Stimulated activated memory B cell treated with anti-CD40 and anti-IgM and Interleukin-4, amounts not matched to agents 10 μg/mL and 1 μg/mL and 100 μg/mL, for 72 hours (primary cell): Measurements from ENCODE around the gene KRT36.

Experiments used
- ATAC-seq: fragments of 150-1000 bp; cut with Tn5 transposase; 2 replicates; pipeline ENCODE4 v1.10.0; 2021
- H3K27ac Mint-ChIP-seq: one replicate; pipeline ENCODE4 v1.8.0; 2022; ENCODE audit warnings: mild to moderate bottlenecking, mixed read lengths
- H3K27me3 Mint-ChIP-seq: one replicate; pipeline ENCODE4 v1.8.0; 2022; ENCODE audit warnings: mixed read lengths
- H3K36me3 Mint-ChIP-seq: one replicate; pipeline ENCODE4 v1.8.0; 2022; ENCODE audit warnings: mixed read lengths
- H3K4me1 Mint-ChIP-seq: one replicate; pipeline ENCODE4 v1.8.0; 2022; ENCODE audit warnings: mixed read lengths
- H3K4me3 Mint-ChIP-seq: one replicate; pipeline ENCODE4 v1.8.0; 2022; ENCODE audit warnings: mild to moderate bottlenecking, moderate library complexity, mixed read lengths
- H3K9me3 Mint-ChIP-seq: one replicate; pipeline ENCODE4 v1.8.0; 2022; ENCODE audit warnings: mixed read lengths

The KRT36 gene

DNA sequence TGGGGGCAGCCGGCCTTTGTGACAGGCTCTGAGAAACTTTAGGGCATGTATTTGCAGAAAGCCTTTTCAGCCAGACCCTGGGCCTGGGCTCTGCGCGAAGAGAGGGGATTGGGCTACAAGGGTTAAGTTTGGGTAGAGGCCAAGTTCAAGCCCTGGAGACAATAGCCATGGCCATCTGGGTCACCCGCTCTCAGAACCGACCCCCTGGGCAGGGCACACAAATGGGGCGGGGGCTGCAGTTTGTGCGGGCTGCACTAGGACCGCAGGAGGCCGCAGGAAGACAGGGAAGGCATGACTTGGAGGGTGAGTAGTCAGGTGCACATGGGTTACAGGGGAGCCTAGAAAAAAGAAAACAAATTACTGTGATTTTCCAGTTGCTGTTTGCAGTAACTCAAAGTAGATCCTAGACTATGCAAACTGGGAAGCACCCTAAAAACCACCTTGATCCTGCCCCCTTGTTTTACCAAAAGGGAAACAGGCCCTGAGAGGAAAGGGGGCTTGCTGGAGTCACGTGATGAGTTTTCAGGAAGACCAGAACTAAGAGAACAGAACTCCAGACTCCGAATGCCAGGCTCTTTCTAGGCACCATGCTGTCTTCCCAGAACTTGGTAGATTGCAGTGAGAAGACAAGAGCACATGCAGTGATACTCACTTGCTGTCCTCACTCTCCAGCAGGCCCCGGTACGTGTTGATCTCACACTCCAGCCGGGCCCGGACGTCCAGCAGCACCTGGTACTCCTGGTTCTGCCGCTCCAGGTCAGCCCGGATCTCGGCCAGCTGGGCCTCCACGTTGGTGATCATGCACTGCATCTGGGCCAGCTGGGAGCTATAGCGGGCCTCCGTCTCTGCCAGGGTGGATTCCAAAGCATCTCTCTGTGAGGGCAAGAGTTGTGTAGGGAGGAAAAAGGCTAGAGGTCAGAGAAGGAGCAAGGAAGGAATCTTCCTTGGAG, 12.6 kb downstream of the KRT36 start:
- no peaks in the 10 kb centered on the region for H3K9me3 Mint-ChIP-seq
- H3K27ac Mint-ChIP-seq, result no peak overlapping the region
- H3K4me1 Mint-ChIP-seq, result no peaks in the 10 kb centered on the region
- H3K36me3 Mint-ChIP-seq, result no peaks in the 10 kb centered on the region
- ATAC-seq, result no peak
- no peak overlapping the region for H3K4me3 Mint-ChIP-seq
- H3K27me3 Mint-ChIP-seq, result peaks cover 22% of the 10 kb centered on the region

DNA sequence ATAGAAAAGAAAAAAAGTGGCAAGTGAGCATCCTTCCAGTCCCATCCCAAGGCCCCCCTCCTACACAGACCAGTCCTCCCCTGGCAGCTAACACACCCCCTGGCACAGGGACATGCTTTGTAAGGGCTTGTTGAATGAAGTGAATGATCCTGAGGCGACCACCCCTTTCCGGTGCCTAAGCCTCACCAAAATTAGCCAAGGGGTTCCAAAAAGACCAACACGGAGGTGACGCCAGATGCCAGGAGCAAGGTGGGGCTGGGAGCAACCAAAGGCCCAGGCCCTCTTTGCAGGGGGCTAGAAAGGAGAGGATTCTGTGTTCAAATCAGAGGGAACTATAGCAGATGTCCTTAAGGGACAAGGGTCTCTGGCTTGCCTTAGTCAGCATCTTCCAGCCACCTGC, 14.3 kb downstream of the KRT36 start:
- H3K36me3 Mint-ChIP-seq, result no peaks in the 10 kb centered on the region
- H3K4me3 Mint-ChIP-seq, result no peak overlapping the region
- no peak overlapping the region for H3K27ac Mint-ChIP-seq
- H3K27me3 Mint-ChIP-seq, result peaks cover 22% of the 10 kb centered on the region
- no peaks in the 10 kb centered on the region for H3K9me3 Mint-ChIP-seq
- no peak for ATAC-seq
- no peaks in the 10 kb centered on the region for H3K4me1 Mint-ChIP-seq

DNA sequence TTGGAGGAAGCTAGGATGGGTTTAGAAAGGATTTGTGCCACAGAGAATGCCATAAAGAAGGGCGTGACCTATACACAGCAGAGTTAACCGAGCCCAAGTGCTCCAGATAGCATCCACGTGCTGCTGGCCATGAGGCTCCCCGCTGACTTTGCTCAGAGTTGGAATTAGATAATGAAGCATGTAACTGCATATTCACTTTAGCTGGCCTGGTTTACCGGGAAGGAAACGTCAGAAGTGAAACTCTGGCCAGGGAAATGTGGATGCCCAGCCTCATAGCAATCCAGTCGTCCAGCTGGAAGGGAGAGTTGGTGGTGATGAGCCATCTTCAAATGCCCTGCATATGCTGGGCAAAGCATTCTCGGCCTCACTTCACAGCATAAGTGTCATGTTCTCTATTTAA, 14.8 kb downstream of the KRT36 start:
- ATAC-seq, result no peak
- Mint-ChIP-seq H3K36me3 (no peaks in the 10 kb centered on the region), H3K4me3 (no peak overlapping the region), H3K4me1 (no peaks in the 10 kb centered on the region), H3K27me3 (peaks cover 22% of the 10 kb centered on the region), H3K27ac (no peak overlapping the region), H3K9me3 (no peaks in the 10 kb centered on the region)

DNA sequence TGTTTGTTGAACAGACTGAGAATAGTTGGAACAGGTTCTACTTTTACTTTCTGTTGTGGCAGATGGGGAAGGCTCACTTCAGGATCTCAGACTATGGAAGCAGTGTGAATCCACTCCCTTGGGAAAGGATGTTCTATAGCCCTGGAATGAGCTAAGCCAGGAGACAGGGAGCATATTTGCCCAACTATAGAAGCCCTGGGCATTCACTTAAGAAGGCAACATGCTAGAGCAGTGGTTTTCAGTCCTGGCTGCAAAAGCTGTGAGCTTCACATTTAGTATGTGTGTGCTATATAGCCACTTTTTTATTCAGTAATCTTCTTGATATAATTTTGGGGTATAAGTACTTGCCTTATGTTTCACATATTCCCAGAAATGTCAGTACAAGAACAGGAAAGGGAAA, 21.4 kb downstream of the KRT36 start:
- H3K9me3 Mint-ChIP-seq, result peaks cover 3% of the 10 kb centered on the region

DNA sequence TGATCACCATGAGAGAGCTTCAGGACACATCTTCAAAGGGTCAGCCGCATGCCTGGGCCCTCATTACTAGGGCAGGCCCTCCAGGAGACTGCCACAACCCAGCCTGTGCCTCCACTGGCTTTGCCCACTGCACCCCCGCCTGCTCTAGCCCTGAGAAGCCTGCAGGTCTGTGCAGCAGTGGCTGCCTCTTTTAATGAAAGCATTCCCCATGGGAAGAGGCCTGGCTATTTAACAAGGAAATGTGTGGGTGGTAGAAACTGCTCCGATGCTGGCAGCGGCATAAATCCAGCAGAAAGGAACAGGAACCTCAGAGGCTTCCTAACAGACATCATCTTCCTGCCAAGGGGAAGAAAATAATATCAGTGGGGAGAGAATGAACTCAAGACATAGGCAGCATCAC, 22.1 kb downstream of the KRT36 start:
- ATAC-seq, result no peak
- H3K4me3 Mint-ChIP-seq, result no peak overlapping the region
- no peaks in the 10 kb centered on the region for H3K4me1 Mint-ChIP-seq
- peaks cover 3% of the 10 kb centered on the region for H3K9me3 Mint-ChIP-seq
- H3K36me3 Mint-ChIP-seq, result no peaks in the 10 kb centered on the region
- H3K27me3 Mint-ChIP-seq, result peaks cover 54% of the 10 kb centered on the region
- no peak overlapping the region for H3K27ac Mint-ChIP-seq

More for the DNA sequence above, 21.4 kb downstream of the KRT36 start:
- Mint-ChIP-seq H3K36me3 (no peaks in the 10 kb centered on the region), H3K27ac (no peak overlapping the region), H3K27me3 (peaks cover 56% of the 10 kb centered on the region), H3K4me1 (no peaks in the 10 kb centered on the region), H3K4me3 (no peak overlapping the region)
- ATAC-seq, result no peak

DNA sequence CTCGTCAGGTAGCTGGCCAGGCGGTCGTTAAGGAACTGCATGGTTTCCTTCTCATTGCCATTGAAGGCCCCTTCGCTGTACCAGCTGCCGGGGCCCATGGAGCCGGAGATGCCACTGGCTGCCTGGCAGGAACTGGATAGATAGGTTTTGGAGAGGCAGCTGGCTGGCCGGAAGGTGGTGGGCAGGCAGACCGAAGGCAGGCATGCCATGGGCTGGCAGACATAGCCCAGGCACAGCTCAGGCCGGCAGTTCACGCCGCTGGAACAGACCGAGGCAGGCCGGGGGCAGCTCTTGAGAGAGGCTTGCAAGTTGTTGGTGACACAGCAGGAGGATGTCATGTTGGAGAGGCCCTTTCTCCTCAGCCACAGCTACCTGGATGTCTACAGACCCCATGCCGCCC, 22.7 kb downstream of the KRT36 start, which contains the start of gene KRT32:
TSS of gene KRT32 (minus strand) at position 399 of the 400 bp plus-strand sequence. CDS start at position 338, 61 bp downstream.
- Mint-ChIP-seq H3K4me3 (no peak within 1 kb of the TSS), H3K27me3 (peaks cover 56% of the 10 kb centered on the region), H3K4me1 (no peaks in the 10 kb centered on the region), H3K27ac (no peak within 1 kb of the TSS), H3K36me3 (no peaks in the 10 kb centered on the region), H3K9me3 (peaks cover 3% of the 10 kb centered on the region)
- ATAC-seq, result no peak

DNA sequence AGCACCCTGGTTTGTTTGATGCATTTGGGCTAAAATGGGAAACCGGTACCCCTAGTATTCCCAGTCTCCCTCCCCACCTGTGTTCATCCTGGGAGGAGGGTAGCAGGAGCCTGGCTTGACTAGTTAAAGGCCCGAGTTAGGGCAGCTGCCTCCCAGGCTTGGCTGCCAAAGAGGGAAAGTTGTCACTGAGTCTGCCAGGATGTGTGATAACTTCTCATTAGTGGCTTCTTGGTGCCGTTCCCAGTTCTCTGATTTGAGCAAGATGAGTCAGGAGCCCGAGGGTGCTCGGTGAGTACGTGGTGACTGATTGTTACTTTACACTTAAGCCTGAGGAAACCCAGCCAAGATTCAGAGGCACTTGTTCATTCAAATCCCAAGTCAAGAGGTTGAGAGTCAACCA, 25.0 kb downstream of the KRT36 start:
- Mint-ChIP-seq H3K27me3 (peaks cover 59% of the 10 kb centered on the region), H3K27ac (no peak overlapping the region), H3K9me3 (peaks cover 3% of the 10 kb centered on the region), H3K36me3 (no peaks in the 10 kb centered on the region), H3K4me3 (no peak overlapping the region), H3K4me1 (no peaks in the 10 kb centered on the region)
- ATAC-seq, result no peak

DNA sequence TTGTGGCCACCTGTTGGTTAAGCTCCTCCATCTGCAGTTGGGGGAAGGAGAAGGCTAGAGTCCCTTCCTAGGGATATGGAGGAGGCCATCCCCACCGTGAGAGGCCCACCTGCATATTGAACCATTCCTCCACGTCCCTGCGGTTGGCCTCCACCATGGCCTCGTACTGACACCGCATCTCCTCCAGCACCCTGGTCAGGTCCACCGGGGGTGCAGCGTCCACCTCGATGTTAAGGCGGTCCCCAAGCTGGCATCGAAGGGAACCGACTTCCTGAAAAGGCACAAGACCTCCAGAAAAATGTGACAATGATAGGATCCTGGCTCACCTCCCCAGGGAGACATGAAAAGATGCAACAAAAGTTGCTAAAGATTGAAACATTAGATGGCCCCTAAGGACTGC, 25.5 kb downstream of the KRT36 start:
- Mint-ChIP-seq H3K36me3 (no peaks in the 10 kb centered on the region), H3K9me3 (peaks cover 3% of the 10 kb centered on the region), H3K27me3 (peaks cover 56% of the 10 kb centered on the region), H3K4me3 (no peak overlapping the region), H3K27ac (no peak overlapping the region), H3K4me1 (no peaks in the 10 kb centered on the region)
- no peak for ATAC-seq

DNA sequence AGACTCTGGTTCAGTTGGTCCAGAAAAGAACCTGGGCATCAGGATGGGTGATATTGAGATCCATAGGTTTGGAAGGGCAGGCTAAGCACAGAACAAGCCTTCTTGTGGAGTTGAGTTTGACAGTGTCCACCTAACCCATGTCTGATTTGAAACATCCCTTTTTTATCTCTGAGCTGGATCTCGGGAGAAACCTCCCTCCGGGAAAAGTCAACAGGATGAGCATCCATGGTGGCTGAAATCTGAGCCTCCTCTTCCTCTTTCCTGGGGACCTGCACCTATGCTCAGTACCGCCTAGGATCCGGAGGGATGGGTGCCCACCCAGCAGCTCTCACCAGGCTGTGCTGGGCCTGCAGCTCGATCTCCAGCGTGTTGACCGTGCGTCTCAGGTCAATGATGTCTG, 26.0 kb downstream of the KRT36 start:
- H3K36me3 Mint-ChIP-seq, result no peaks in the 10 kb centered on the region
- H3K27me3 Mint-ChIP-seq, result peaks cover 52% of the 10 kb centered on the region
- no peak for ATAC-seq
- H3K9me3 Mint-ChIP-seq, result peaks cover 3% of the 10 kb centered on the region
- H3K27ac Mint-ChIP-seq, result no peak overlapping the region
- H3K4me3 Mint-ChIP-seq, result no peak overlapping the region
- no peaks in the 10 kb centered on the region for H3K4me1 Mint-ChIP-seq

DNA sequence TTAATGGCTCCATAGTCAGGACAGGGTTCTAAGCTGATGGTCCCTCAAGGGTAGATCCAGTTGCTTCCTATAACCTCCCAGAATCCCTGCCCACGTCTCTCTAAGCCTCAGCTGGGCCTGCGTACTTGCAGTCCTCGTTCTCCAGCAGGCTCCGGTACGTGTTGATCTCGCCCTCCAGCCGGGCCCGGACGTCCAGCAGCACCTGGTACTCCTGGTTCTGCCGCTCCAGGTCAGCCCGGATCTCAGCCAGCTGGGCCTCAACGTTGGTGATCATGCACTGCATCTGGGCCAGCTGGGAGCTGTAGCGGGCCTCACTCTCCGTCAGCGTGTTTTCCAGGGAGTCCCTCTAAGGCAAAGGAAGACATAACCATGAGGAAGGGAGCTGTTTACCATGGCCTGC, 27.0 kb downstream of the KRT36 start:
- Mint-ChIP-seq H3K27me3 (peaks cover 49% of the 10 kb centered on the region), H3K36me3 (no peaks in the 10 kb centered on the region), H3K4me3 (no peak overlapping the region), H3K4me1 (no peaks in the 10 kb centered on the region), H3K27ac (no peak overlapping the region), H3K9me3 (no peaks in the 10 kb centered on the region)
- ATAC-seq, result no peak

DNA sequence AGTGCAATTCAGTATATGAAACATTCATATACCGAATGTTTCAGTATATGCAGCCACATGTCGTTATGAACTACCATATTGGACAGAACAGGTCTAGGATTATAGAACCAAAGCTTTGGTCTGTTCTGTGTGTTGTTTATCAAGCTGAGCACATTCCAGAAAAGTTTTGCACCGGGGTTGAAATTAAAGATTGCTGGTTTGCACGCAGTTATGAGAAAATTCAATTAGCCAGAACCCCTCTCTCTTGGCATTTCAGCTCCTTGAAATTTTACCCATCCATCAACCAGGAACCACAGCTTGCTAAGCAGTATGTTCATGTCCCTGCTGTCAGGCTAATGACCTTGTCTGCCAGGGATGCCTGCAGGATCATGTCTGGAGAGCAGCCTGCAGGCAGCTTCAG, 32.0 kb downstream of the KRT36 start:
- no peaks in the 10 kb centered on the region for H3K9me3 Mint-ChIP-seq
- no peaks in the 10 kb centered on the region for H3K4me1 Mint-ChIP-seq
- peaks cover 17% of the 10 kb centered on the region for H3K27me3 Mint-ChIP-seq
- H3K4me3 Mint-ChIP-seq, result no peak overlapping the region
- no peak for ATAC-seq
- H3K27ac Mint-ChIP-seq, result no peak overlapping the region
- H3K36me3 Mint-ChIP-seq, result no peaks in the 10 kb centered on the region

DNA sequence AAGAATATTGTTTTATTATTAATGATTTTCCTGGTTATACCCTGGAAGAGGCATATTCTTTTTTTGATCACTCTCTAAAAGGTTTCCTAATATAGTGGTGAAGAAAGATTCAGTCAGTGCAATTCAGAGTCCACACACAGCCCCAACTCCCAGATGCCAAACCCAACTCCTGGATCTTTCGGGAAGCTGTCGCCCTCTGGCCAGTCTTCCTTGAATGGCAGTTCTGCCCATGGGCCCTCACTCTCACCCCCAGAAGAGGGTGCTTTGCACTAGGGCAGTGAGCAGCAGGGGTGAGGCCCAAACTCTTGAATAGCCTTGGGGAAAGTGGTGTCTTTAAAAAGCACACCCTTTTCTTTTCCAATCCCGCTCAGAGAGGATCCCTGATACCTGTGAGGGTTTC, 33.5 kb downstream of the KRT36 start:
- ATAC-seq, result no peak
- Mint-ChIP-seq H3K36me3 (no peaks in the 10 kb centered on the region), H3K27me3 (peaks cover 12% of the 10 kb centered on the region), H3K27ac (no peak overlapping the region), H3K9me3 (no peaks in the 10 kb centered on the region), H3K4me3 (no peak overlapping the region), H3K4me1 (no peaks in the 10 kb centered on the region)

DNA sequence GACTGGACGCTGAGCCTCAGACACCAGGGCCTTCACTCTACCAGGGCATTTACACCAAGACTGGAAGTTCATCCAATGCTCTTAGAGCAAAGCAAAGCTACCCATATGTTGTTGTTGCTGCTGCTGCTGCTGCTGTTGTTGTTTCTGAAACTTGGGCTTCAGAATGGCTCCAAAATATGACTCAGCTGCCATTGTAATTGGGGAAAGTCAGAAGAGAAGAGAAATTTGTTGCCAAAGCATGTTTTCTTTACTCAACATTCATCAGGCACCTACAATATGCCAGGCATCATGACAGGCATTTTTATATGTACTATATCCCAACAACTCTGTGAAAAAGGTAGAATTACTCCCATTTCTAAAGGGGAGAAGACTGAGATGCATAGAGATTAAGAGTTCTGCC, 34.5 kb downstream of the KRT36 start:
- H3K9me3 Mint-ChIP-seq, result no peaks in the 10 kb centered on the region
- H3K36me3 Mint-ChIP-seq, result no peaks in the 10 kb centered on the region
- H3K4me3 Mint-ChIP-seq, result no peak overlapping the region
- no peak overlapping the region for H3K27ac Mint-ChIP-seq
- no peaks in the 10 kb centered on the region for H3K4me1 Mint-ChIP-seq
- ATAC-seq, result no peak
- H3K27me3 Mint-ChIP-seq, result peaks cover 21% of the 10 kb centered on the region

DNA sequence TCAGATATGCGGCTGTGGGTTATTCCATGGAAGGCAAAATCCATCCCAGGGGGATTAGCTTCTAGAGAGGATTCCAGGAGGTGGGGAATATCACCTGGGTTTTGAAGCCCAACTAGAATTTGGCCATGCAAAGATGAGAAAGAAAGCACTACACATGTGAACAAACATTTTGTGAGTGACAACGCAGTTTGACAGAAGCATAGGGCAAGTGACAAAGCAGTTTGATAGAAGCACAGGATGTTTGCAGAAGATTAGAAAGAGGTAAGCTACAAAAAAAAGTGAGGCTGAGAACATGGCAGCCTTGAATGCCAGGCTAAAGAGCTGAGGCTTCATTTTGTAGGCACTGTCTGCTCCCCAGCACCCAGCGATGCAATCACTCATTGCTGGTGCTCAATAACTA, 36.6 kb downstream of the KRT36 start:
- Mint-ChIP-seq H3K36me3 (no peaks in the 10 kb centered on the region), H3K27ac (no peak overlapping the region), H3K4me3 (no peak overlapping the region), H3K9me3 (no peaks in the 10 kb centered on the region), H3K27me3 (peaks cover 36% of the 10 kb centered on the region), H3K4me1 (no peaks in the 10 kb centered on the region)
- ATAC-seq, result no peak

DNA sequence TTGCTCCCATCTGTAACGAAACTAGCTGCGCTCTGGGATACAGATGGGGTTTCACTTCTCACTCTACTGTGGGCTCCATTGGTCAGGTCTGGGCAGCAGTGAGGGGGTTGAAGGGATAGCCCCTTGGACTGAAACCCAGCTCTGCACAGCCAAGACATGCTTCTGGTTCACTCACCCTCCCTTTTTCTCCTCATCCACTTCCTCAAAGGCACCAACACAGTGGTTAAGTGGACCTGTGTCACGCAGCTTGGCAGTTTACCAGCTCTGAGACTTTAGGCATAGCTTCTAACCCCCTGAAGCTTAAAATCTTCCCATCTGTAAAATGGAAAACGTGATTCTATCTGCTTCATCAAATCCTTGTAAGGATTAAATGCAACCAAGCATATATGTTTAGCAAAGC, 37.4 kb downstream of the KRT36 start:
- ATAC-seq, result no peak
- H3K27ac Mint-ChIP-seq, result no peak overlapping the region
- H3K27me3 Mint-ChIP-seq, result peaks cover 35% of the 10 kb centered on the region
- no peaks in the 10 kb centered on the region for H3K9me3 Mint-ChIP-seq
- no peaks in the 10 kb centered on the region for H3K4me1 Mint-ChIP-seq
- no peak overlapping the region for H3K4me3 Mint-ChIP-seq
- H3K36me3 Mint-ChIP-seq, result no peaks in the 10 kb centered on the region

DNA sequence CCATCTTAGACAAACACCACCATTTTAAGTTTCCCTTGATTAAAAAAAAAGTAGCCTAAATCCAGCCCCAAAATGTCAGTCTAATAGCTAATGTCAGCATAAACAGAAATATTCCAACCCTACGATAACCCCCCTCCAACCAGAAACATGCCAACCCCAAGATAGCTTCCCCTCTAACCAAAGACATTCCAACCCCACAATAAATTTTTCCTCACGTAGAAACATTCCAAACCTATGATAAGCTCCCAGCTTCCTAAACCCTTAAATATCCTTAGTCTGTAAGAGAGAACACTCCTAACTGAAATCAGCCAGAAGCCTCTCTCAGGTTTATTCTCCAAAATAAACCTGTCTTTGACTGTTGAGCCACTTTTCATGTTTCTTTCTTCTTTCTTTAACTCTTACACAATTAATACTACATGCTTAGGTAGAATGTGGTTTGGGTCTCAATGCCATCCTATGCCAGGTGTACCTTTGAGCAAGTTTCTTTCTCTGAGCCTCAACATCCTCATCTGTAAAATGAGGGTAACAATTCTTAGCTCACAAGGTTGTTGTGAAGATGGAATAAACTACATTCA, 38.5 kb downstream of the KRT36 start:
- ATAC-seq, result no peak
- no peak overlapping the region for H3K4me3 Mint-ChIP-seq
- no peaks in the 10 kb centered on the region for H3K9me3 Mint-ChIP-seq

More for the DNA sequence above, 38.5 kb downstream of the KRT36 start:
- H3K36me3 Mint-ChIP-seq, result no peaks in the 10 kb centered on the region
- H3K27ac Mint-ChIP-seq, result no peak overlapping the region
- peaks cover 35% of the 10 kb centered on the region for H3K27me3 Mint-ChIP-seq
- no peaks in the 10 kb centered on the region for H3K4me1 Mint-ChIP-seq
